Stimulated activated CD4-positive, alpha-beta T cell treated with anti-CD3 and anti-CD28 coated beads, TNF-alpha, amount 100 ng/mL, for 4 hours (primary cell): ENCODE data around the gene FDX2.
"Not testable (repeated sequence)": the region's sequence is repeated elsewhere in the genome, so short reads cannot be mapped to it uniquely, and the experiment has no call there.

ENCODE experiments used
- DNase-seq, 3 experiments: peaks; one replicate each; pipeline ENCODE4 v3.0.0-alpha.2; 2020; ENCODE audit warnings: low read depth in 3 of 3

The FDX2 gene

GRCh38 chr19:10315335-10316214 is at the start of gene FDX2:
TSS of gene FDX2 (minus strand) at chr19:10316015. CDS start at chr19:10315996, 19 bp downstream.
- DNase-seq: peak; percentile 85 to 96 (median 91)

DNA sequence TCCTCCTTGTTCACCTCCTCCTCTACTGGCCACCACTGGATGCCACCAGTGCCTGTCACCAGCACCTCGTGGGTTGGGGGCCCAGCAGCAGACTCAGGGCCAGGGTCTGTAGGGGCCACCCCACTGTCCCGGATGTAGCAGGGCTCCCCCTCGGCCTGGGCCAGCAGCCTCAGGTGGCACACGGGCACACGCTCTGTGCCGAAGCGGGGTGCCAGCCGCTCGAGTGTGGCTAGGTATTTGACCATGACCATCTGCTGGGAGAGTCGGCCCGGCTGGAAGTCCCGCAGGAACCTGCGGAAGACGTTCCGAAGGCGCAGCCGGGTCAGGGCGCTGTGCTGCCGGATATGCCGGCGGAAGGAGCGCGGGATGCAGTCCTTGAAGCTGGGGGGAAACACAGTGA is 49.7 kb upstream of the FDX2 start:
- no peak for DNase-seq

GRCh38 chr19:10364644-10365043 is 48.8 kb upstream of the FDX2 start:
- DNase-seq: no peak

- DNase-seq: no peak
Observed at GRCh38 chr19:10363789-10364281, 48.0 kb upstream of the FDX2 start.

DNA sequence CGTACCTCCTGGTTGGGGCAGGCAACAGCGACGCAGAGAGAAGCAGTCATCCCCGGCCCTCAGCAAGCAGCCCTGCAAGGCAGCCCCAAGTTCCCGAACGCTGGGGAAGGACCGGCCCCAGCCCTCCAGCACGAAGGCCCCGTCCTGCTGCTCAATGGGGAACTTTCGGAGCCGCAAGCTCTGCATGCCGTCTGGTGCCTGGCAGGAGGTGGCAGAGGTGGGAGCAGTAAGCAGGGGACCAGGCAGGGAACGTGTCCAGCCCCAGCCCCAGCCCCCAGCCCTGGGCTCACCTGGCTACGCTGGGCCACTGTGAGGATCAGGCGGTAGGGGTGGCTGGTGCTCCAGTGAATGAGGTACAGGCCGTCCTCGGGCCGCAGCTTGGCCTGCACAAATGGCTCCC is 46.4 kb upstream of the FDX2 start:
- DNase-seq: no peak

GRCh38 chr19:10361569-10362011 is 45.8 kb upstream of the FDX2 start:
- DNase-seq: no peak

GRCh38 chr19:10356431-10356830 is 40.6 kb upstream of the FDX2 start:
- DNase-seq: no peak

GRCh38 chr19:10353793-10354391 is 38.1 kb upstream of the FDX2 start:
- peak in 1 of 3 experiments; percentile 17 for DNase-seq

DNA sequence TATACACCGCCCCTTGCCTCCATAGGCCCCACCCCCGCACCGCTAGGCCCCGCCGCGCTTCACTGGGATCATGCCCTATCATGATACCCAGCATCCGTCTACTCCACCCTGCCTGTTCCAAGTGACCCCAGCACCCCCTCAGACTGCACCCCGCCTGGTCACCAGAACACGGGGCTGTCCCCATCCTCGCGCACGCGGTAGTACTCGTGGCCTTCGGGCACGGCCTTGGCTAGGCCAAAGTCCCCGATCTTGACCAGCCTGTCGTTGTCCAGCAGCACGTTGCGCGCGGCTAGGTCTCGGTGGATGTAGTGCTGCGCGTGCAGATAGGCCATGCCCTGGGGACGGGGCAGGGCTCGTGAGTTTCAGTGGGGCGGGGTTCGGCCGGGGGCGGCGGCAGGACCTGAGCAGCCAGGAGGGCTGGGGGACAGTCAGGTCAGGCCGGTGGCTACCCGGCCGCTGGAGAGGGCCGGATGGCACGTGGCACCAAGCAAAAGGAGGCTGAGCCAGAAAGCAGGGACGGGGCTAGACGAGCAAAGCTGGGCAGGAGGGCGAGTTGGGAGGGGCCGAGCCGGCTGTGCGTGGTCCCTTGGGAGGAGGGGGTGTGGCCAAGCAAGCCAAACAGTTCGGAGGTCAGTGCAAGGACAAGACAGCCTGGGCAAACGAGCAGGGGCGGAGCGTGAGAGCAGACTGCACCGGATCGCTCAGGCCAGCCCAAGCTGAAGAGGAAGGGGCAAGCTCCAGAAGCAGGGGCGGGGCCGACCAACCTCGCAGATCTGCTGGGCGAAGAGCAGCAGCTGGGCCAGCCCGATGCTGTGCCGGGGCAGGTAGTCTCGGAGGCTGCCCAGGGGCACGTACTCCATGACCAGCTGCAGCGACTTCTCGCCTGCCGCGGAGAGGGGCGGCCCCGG is 37.2 kb upstream of the FDX2 start:
- DNase-seq: no peak

GRCh38 chr19:10346509-10346908 is 30.7 kb upstream of the FDX2 start:
- no peak for DNase-seq

DNA sequence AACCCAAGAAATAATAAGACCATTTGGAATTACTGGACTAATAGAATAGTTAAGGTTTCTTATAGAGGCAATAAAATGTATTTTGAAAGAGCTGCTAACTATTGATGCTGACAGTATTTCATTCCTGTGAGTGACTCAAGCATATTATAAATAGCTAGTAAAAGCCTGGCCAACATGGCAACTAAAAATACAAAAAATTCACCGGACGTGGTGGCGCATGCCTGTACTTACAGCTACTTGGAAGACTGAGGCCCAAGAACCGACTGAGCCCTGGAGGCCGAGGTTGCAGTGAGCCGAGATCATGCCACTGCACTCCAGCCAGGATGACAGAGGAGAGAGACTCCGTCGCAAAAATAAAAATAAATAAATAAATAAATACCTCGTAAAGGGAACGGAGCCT is 29.0 kb upstream of the FDX2 start:
- no peak for DNase-seq

DNA sequence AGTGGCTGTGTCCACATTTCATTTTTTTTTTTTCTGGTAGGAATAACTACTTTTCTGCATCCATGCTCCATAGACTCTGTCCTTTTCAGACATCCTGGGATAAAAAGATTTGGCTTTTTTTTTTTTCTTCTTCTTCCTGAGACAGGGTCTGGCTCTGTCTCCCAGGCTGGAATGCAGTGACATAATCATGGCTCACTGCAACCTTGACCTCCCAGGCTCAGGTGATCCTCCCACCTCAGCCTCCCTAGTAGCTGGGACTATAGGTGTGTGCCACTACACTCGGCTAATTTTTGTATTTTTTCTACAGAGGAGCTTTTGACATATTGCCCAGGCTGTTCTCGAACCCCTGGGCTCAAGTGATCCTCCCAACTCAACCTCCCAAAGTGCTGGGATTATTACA is 27.7 kb upstream of the FDX2 start:
- DNase-seq: no peak

- no peak for DNase-seq
Observed at GRCh38 chr19:10339977-10340376, 24.2 kb upstream of the FDX2 start.

GRCh38 chr19:10339380-10339960 is 23.7 kb upstream of the FDX2 start, which contains the start of gene ICAM3:
TSS of gene ICAM3 (minus strand) at chr19:10339624. CDS start at chr19:10339614, 10 bp downstream.
- peak in 2 of 3 experiments; percentile 30 to 47 for DNase-seq

DNA sequence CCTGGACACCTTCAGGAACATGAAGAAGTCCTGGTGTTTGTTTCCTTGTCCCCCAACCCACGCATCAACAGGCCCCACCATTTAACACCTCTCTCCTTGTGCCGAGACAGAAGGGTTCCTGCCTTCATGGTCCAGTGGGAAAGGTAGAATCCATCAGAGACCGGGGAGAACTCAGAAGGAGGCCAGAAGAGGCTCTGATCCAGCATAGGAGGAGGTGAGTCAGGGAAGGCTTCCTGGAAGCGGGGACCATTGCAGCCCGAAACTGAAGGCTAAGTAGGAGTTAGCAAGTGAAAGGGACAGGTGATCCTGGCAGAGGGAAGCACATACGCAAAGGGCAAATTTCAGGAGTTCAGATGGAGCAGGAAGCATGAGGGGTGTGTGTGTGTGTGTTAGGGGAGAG is 23.1 kb upstream of the FDX2 start:
- DNase-seq: no peak

DNA sequence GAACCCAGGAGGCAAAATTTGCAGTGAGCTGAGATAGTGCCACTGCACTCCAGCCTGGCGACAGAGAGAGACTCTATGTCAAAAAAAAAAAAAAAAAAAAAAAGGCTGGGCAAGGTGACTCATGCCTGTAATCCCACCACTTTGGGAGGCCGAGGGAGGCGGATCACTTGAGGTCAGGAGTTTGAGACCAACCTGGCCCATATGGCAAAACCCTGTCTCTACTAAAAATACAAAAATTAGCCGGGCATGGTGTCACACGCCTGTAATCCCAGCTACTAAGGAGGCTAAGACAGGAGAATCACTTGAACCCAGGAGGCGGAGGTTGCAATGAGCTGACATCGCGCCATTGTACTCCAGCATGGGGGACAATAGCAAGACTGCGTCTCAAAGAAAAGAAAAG is 20.9 kb upstream of the FDX2 start:
- DNase-seq: not testable (repeated sequence)

DNA sequence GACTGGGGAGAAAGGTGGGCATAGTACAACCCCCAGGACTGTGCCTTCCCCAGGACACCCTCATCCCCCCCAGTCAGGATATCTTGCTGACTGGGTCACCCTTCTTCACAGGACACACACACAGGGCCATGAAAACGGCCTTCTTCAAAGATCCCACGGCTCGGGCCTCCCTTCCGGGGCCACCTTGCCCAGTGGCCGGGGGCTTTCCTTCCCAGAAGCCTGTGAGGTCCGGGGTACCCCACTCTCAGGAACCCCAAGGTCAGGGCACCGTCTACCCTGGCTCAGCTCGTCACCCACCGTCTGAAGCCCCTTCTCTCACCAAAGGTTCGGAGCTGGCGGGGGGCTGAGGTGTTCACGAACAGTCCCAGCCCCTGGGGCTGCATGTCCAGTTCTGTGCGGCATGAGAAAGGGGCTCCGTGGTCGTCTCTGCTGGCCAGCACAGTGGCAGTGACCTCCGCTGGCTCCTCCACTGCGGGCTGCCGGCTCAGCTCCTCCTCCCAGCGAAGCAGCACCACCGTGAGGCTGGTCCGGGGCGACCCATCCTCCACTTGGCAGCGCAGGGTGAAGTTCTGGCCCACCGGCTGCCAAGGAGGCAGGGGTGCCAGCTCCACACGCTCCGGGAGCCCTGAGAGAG is 19.7 kb upstream of the FDX2 start:
- no peak for DNase-seq

GRCh38 chr19:10334588-10335351 is 19.0 kb upstream of the FDX2 start:
- no peak for DNase-seq

DNA sequence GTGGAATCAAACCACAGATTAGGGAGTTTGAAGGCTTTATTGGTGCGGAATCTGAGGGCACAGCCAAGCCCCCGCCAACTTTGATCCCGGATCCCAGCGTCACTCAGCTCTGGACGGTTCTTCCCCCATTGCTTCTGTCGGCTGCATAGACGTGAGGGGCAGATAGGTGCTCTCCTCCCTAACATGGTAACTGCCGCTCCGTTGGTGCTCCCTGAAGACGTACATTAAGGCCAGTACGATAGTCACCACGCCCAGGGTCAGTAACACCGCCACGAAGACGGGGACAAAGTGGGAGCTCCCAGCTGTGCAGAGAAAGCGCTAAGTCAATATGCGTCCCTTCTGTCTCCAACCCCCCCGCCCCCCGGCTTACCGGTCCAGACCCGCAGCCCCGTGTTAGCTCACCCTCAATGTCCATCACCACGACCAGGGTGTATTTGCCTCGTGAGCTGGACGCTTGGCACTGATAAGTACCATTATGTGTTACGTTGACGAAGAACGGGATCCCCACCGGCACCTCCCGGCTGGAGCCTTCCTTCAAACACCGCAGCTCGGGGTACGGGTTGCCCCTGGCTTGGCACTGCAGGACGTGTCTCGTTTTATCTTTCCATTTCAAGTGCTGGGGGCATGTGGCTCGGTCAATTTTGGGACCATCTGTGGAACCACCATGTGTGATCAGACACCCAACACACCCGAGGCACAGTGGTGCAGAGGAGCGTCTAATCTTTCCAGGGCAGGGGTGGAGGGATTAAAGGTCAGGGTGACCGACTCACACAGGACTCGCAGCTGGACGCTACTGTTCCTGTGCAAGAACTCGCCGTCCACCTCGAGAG is 18.2 kb upstream of the FDX2 start:
- no peak for DNase-seq
